ENCODE measurements around the gene SNTG2. TPM values are rescaled to one million over a fixed set of nuclear protein-coding genes. Genes with fewer than 3 reads are reported as not detected.

SNTG2 gene
- total RNA-seq, 2 experiments from 2014 or later: not detected

DNA sequence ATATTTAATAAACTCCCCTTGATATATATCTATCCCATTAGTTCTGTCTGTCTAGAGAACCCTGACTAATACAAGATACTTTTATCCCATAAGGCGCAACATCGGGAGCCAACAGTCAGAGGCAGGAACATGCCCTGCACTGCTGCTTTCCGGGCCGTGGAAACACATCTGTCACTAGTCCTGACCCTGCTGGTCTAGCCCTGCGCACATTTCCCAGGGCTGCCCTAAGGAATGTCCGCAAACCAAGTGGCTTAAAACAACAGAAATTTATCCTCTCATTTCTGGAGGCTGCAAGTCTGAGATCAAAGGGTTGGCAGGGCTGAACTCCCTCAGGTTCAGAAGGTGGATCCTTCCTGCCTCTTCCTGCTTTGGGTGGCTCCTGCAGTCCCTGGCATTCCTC, 348.4 kb downstream of the SNTG2 start:
- no peak for DNase-seq (ENCODE audit: low spot score)
- TF ChIP-seq EZH2phosphoT487 (IDR thresholded peaks at IDR 0.05; ENCODE audit: borderline replicate concordance, low read depth, low read length) (no peak), CTCF (conservative IDR thresholded peaks at IDR 0.05; ENCODE audit: low read length) (no peak)
- H3K4me3 ChIP-seq (ENCODE audit: low read depth, low read length, poor library complexity, severe bottlenecking): no peak overlapping the region
- CTCF ChIA-PET (ENCODE audit: unreplicated experiment): no interaction called here
- no peak overlapping the region for H3K27ac ChIP-seq (ENCODE audit: low read depth, low read length, poor library complexity, severe bottlenecking)
- H4K20me1 ChIP-seq (ENCODE audit: insufficient read depth, low read length): no peaks in the 10 kb centered on the region
- no peaks in the 10 kb centered on the region for H3K9me3 ChIP-seq (ENCODE audit: low read length)
- intact Hi-C loops (cut with micrococcal nuclease; ENCODE audit: unreplicated experiment): no loop called here
- no peaks in the 10 kb centered on the region for H3K36me3 ChIP-seq (ENCODE audit: insufficient read depth, low read length)
- no peak overlapping the region for H3K4me2 ChIP-seq (ENCODE audit: low read length)
- POLR2A ChIA-PET: no interaction called here
- H3K9me2 ChIP-seq (ENCODE audit: insufficient read depth, low read length): no peaks in the 10 kb centered on the region
- no peak overlapping the region for H2AFZ ChIP-seq (ENCODE audit: low read length)
- H3K79me2 ChIP-seq (ENCODE audit: insufficient read depth, low read depth, low read length): no peaks in the 10 kb centered on the region
- BruUV-seq (replicated peaks): no TSS peak
- H3K4me1 ChIP-seq (ENCODE audit: insufficient read depth, low read length, poor library complexity, severe bottlenecking): no peaks in the 10 kb centered on the region

- DNase-seq (ENCODE audit: low spot score): no peak
- H3K4me1 ChIP-seq (ENCODE audit: insufficient read depth, low read length, poor library complexity, severe bottlenecking): no peaks in the 10 kb centered on the region
- CTCF ChIA-PET (ENCODE audit: unreplicated experiment): no interaction called here
- POLR2A ChIA-PET: interaction anchor here (0.6 kb wide), 2 partner anchors 90 to 444 kb away, joined by 3 to 4 read pairs; no protein-coding TSS in a partner anchor
- no peaks in the 10 kb centered on the region for H3K36me3 ChIP-seq (ENCODE audit: insufficient read depth, low read length)
- no TSS peak for BruUV-seq (replicated peaks)
- H3K27ac ChIP-seq (ENCODE audit: low read depth, low read length, poor library complexity, severe bottlenecking): no peak overlapping the region
- intact Hi-C loops (cut with micrococcal nuclease; ENCODE audit: unreplicated experiment): no loop called here
- H3K9me3 ChIP-seq (ENCODE audit: low read length): no peaks in the 10 kb centered on the region
- H3K4me2 ChIP-seq (ENCODE audit: low read length): no peak overlapping the region
- H3K4me3 ChIP-seq (ENCODE audit: low read depth, low read length, poor library complexity, severe bottlenecking): no peak overlapping the region
- H2AFZ ChIP-seq (ENCODE audit: low read length): no peak overlapping the region
- no peaks in the 10 kb centered on the region for H4K20me1 ChIP-seq (ENCODE audit: insufficient read depth, low read length)
- no peak for TF ChIP-seq EZH2phosphoT487 (IDR thresholded peaks at IDR 0.05; ENCODE audit: borderline replicate concordance, low read depth, low read length)
- TF ChIP-seq CTCF (conservative IDR thresholded peaks at IDR 0.05; ENCODE audit: low read length): no peak
- H3K9me2 ChIP-seq (ENCODE audit: insufficient read depth, low read length): no peaks in the 10 kb centered on the region
- H3K79me2 ChIP-seq (ENCODE audit: insufficient read depth, low read depth, low read length): no peaks in the 10 kb centered on the region
Measured at GRCh38 chr2:1300284-1300683, 349.6 kb downstream of the SNTG2 start.

DNA sequence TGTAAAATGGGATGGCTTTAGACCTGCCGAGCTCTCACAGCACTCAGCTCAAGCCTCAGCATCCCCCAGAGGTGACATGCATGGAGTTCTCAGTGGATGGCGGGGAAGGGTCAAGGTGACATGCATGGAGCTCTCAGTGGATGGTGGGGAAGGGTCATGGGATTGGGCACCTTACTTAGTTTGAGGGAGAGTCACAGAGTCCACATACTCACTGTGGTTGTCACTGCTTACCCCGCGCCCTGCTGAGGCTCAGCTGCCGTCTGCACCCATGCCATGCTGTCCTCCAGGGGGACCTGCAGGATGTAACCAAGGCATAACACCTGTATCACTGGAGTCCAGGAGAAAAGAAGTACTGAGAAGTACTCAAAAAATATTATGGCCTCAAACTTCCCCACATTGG, 350.4 kb downstream of the SNTG2 start:
- H3K9me3 ChIP-seq (ENCODE audit: low read length): no peaks in the 10 kb centered on the region
- no peak overlapping the region for H3K27ac ChIP-seq (ENCODE audit: low read depth, low read length, poor library complexity, severe bottlenecking)
- H4K20me1 ChIP-seq (ENCODE audit: insufficient read depth, low read length): no peaks in the 10 kb centered on the region
- POLR2A ChIA-PET: no interaction called here
- no peaks in the 10 kb centered on the region for H3K79me2 ChIP-seq (ENCODE audit: insufficient read depth, low read depth, low read length)
- TF ChIP-seq CTCF (conservative IDR thresholded peaks at IDR 0.05; ENCODE audit: low read length): no peak
- no peak for TF ChIP-seq EZH2phosphoT487 (IDR thresholded peaks at IDR 0.05; ENCODE audit: borderline replicate concordance, low read depth, low read length)
- no peaks in the 10 kb centered on the region for H3K9me2 ChIP-seq (ENCODE audit: insufficient read depth, low read length)
- H3K36me3 ChIP-seq (ENCODE audit: insufficient read depth, low read length): no peaks in the 10 kb centered on the region
- intact Hi-C loops (cut with micrococcal nuclease; ENCODE audit: unreplicated experiment): no loop called here
- BruUV-seq (replicated peaks): no TSS peak
- no peak overlapping the region for H2AFZ ChIP-seq (ENCODE audit: low read length)
- no peak for DNase-seq (ENCODE audit: low spot score)
- CTCF ChIA-PET (ENCODE audit: unreplicated experiment): no interaction called here
- H3K4me1 ChIP-seq (ENCODE audit: insufficient read depth, low read length, poor library complexity, severe bottlenecking): no peaks in the 10 kb centered on the region
- H3K4me2 ChIP-seq (ENCODE audit: low read length): no peak overlapping the region
- no peak overlapping the region for H3K4me3 ChIP-seq (ENCODE audit: low read depth, low read length, poor library complexity, severe bottlenecking)
